Stimulated activated CD4-positive, alpha-beta T cell treated with anti-CD3 and anti-CD28 coated beads, TNF-alpha, amount 100 ng/mL, for 1 hour (primary cell): ENCODE data around the gene COLGALT1.

Experiments used
- DNase-seq, 3 donors: peaks; one replicate each; pipeline ENCODE4 v3.0.0-alpha.2; 2020; ENCODE audit warnings: low read depth in 3 of 3, low spot score in 1 of 3

The COLGALT1 gene

GRCh38 chr19:17618936-17619335, 63.5 kb downstream of the COLGALT1 start:
- DNase-seq, result no peak

- no peak for DNase-seq
Observed at GRCh38 chr19:17620696-17621095, 65.2 kb downstream of the COLGALT1 start.

- no peak for DNase-seq
Observed at GRCh38 chr19:17623224-17623935, 67.9 kb downstream of the COLGALT1 start.

GRCh38 chr19:17624314-17624991, 69.0 kb downstream of the COLGALT1 start:
- DNase-seq, result no peak

GRCh38 chr19:17625043-17625442, 69.6 kb downstream of the COLGALT1 start:
- no peak for DNase-seq

- no peak for DNase-seq
Observed at GRCh38 chr19:17625980-17626379, 70.5 kb downstream of the COLGALT1 start.

- DNase-seq, result no peak
Observed at GRCh38 chr19:17626456-17627015, 71.1 kb downstream of the COLGALT1 start.

GRCh38 chr19:17627161-17627560, 71.7 kb downstream of the COLGALT1 start:
- no peak for DNase-seq

- no peak for DNase-seq
Observed at GRCh38 chr19:17627921-17628320, 72.5 kb downstream of the COLGALT1 start.

GRCh38 chr19:17629760-17630159, 74.3 kb downstream of the COLGALT1 start:
- no peak for DNase-seq

GRCh38 chr19:17632577-17632976, 77.1 kb downstream of the COLGALT1 start:
- no peak for DNase-seq
